ENCODE measurements around the gene BBS12.

BBS12 gene

DNA sequence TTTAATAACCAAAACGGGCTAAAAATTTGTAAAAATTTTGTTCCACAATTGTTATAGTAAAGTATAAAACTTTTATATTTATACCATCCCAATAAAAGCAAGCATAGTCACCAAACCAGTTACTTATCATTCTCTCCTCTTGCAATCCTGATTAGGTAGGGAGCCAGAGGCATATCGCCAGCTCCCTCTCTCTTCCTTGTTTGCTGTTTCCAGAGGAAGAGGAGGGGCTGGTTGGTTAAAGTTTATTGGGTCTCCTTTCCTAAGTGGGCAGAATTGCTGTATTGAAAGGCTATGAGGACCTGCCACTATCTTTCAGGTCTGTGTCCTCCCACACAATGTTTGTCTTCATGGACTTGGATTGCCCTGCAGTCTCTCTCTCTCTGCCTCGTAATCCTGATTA, 29.6 kb upstream of the BBS12 start:
- no peaks in the 10 kb centered on the region for H3K36me3 ChIP-seq (ENCODE audit: control insufficient read depth in 1 of 2, insufficient read depth in 2 of 2, low read length in 2 of 2)
- no peak overlapping the region for H3K27ac ChIP-seq (ENCODE audit: low read length)
- no peaks in the 10 kb centered on the region for H3K9me3 ChIP-seq (ENCODE audit: control insufficient read depth in 1 of 2, low read length in 2 of 2)
- no peaks in the 10 kb centered on the region for H3K27me3 ChIP-seq (ENCODE audit: low read depth, low read length)
- no peaks in the 10 kb centered on the region for H3K4me1 ChIP-seq (ENCODE audit: control insufficient read depth in 1 of 2, insufficient read depth in 2 of 2, low read length in 2 of 2)
- no peak overlapping the region for H3K4me3 ChIP-seq (ENCODE audit: low read depth in 1 of 2, low read length in 2 of 2)

DNA sequence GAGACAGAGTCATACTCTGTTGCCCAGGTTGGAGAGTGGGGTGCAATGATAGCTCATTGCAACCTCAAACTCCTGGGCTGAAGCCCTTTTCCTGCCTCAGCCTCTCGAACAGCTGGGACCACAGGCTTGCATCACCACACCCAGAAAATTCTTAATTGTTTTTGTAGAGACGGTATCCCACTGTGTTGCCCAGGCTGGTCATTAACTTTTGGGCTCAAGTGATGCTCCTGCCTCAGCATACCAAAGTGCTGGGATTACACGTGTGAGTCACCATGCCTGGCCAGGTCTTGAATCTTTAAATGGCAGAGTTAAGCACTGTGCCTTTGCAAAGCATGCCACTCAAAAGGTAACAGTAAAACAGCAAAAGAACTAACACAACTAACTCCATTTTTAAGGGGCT, 28.6 kb upstream of the BBS12 start:
- Histone ChIP-seq H3K27me3 (ENCODE audit: low read depth, low read length) (no peaks in the 10 kb centered on the region), H3K4me1 (ENCODE audit: control insufficient read depth in 1 of 2, insufficient read depth in 2 of 2, low read length in 2 of 2) (no peaks in the 10 kb centered on the region), H3K9me3 (ENCODE audit: control insufficient read depth in 1 of 2, low read length in 2 of 2) (no peaks in the 10 kb centered on the region), H3K36me3 (ENCODE audit: control insufficient read depth in 1 of 2, insufficient read depth in 2 of 2, low read length in 2 of 2) (no peaks in the 10 kb centered on the region), H3K27ac (ENCODE audit: low read length) (no peak overlapping the region), H3K4me3 (ENCODE audit: low read depth in 1 of 2, low read length in 2 of 2) (no peak overlapping the region)

DNA sequence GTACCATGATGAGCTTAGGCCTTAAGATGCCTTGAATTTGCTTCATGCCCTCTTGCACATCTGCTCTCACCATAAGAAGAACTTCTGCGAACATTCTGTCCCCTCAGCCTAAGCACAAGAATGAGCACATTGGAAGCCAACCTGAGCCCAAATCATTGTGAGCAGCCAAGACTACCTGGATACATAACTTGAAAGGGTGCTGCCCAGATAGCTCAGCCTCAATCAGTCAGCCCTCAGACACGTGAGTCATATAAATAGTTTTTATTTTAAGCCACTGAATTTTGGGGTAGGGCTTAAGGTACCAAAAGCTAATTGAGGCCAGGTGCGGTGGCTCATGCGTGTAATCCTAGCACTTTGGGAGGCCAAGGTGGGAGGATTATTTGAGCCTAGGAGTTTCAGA, 27.5 kb upstream of the BBS12 start:
- H3K27ac ChIP-seq (ENCODE audit: low read length): no peak overlapping the region
- no peaks in the 10 kb centered on the region for H3K27me3 ChIP-seq (ENCODE audit: low read depth, low read length)
- H3K36me3 ChIP-seq (ENCODE audit: control insufficient read depth in 1 of 2, insufficient read depth in 2 of 2, low read length in 2 of 2): no peaks in the 10 kb centered on the region

DNA sequence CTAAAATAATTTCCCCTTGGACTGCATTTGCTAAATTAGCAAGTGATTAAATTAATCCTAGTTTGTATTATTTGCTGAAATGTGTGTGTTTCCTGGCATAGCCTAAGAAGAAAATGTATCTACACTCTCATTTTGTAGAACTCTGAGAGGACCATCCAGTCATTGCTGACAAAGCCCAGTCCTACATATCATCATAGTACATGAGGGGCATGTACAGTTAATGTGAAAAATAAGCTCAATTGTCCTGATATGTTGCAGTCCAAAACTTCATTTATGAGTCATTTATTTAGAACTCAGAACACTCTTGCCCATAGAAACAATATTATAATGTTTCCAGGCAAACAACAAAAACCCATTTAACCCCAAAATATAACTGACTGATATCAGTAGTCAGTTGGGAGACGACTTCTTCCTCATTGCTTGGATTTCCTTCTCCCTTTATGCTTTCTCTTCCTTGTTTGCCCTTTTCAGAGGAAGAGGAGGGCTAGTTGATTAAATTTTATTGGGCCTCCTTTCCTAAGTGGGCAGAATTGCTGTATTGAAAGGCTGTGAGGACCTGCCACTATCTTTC, 26.9 kb upstream of the BBS12 start:
- no peaks in the 10 kb centered on the region for H3K27me3 ChIP-seq (ENCODE audit: low read depth, low read length)
- H3K36me3 ChIP-seq (ENCODE audit: control insufficient read depth in 1 of 2, insufficient read depth in 2 of 2, low read length in 2 of 2): no peaks in the 10 kb centered on the region
- H3K9me3 ChIP-seq (ENCODE audit: control insufficient read depth in 1 of 2, low read length in 2 of 2): no peaks in the 10 kb centered on the region
- H3K27ac ChIP-seq (ENCODE audit: low read length): no peak overlapping the region
- no peak overlapping the region for H3K4me3 ChIP-seq (ENCODE audit: low read depth in 1 of 2, low read length in 2 of 2)
- no peaks in the 10 kb centered on the region for H3K4me1 ChIP-seq (ENCODE audit: control insufficient read depth in 1 of 2, insufficient read depth in 2 of 2, low read length in 2 of 2)

More for the DNA sequence above, 27.5 kb upstream of the BBS12 start:
- H3K4me3 ChIP-seq (ENCODE audit: low read depth in 1 of 2, low read length in 2 of 2): no peak overlapping the region
- no peaks in the 10 kb centered on the region for H3K9me3 ChIP-seq (ENCODE audit: control insufficient read depth in 1 of 2, low read length in 2 of 2)
- H3K4me1 ChIP-seq (ENCODE audit: control insufficient read depth in 1 of 2, insufficient read depth in 2 of 2, low read length in 2 of 2): no peaks in the 10 kb centered on the region

DNA sequence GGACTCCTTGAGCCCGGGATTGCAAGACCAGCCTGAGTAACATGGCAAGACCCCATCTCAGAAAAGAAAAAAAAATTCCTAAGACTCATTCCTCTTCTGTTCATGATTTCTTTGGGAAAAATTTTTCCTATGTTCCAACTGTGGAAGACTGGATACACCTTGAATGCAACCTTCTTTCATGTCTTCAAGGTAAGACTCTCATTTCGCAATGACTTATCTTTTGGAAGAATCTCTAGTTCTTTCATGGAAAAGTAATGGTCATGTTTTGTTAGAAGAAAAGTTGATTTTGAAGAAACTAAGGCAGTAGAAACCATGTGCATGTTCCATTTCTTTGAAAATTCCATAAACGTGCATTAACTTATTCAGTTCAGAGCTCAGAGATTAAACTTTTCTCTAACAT, 26.0 kb upstream of the BBS12 start:
- Histone ChIP-seq H3K27ac (ENCODE audit: low read length) (no peak overlapping the region), H3K4me1 (ENCODE audit: control insufficient read depth in 1 of 2, insufficient read depth in 2 of 2, low read length in 2 of 2) (no peaks in the 10 kb centered on the region), H3K27me3 (ENCODE audit: low read depth, low read length) (no peaks in the 10 kb centered on the region), H3K9me3 (ENCODE audit: control insufficient read depth in 1 of 2, low read length in 2 of 2) (no peaks in the 10 kb centered on the region), H3K36me3 (ENCODE audit: control insufficient read depth in 1 of 2, insufficient read depth in 2 of 2, low read length in 2 of 2) (no peaks in the 10 kb centered on the region), H3K4me3 (ENCODE audit: low read depth in 1 of 2, low read length in 2 of 2) (no peak overlapping the region)

DNA sequence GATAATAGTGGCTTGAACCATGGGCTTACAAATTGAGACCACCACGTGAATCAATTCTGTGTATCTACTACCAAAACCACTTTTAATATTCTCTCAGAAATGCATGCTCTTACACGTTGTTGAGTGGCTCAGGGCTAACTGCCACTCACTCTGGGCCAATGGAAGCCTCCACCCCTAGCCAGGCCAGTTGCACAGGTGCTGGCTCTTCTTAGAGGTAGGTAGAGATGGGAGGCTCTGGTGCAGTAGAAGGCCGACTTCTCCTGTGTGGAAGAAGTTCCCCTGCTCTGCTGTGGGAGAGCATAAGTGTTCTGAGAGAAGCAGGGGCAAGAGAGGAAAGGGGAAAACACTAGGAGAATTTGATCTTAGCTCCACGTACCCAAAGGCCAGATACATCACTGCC, 25.0 kb upstream of the BBS12 start:
- H3K27me3 ChIP-seq (ENCODE audit: low read depth, low read length): no peaks in the 10 kb centered on the region
- no peak overlapping the region for H3K4me3 ChIP-seq (ENCODE audit: low read depth in 1 of 2, low read length in 2 of 2)
- H3K9me3 ChIP-seq (ENCODE audit: control insufficient read depth in 1 of 2, low read length in 2 of 2): no peaks in the 10 kb centered on the region
- H3K4me1 ChIP-seq (ENCODE audit: control insufficient read depth in 1 of 2, insufficient read depth in 2 of 2, low read length in 2 of 2): no peaks in the 10 kb centered on the region
- H3K36me3 ChIP-seq (ENCODE audit: control insufficient read depth in 1 of 2, insufficient read depth in 2 of 2, low read length in 2 of 2): no peaks in the 10 kb centered on the region
- no peak overlapping the region for H3K27ac ChIP-seq (ENCODE audit: low read length)

DNA sequence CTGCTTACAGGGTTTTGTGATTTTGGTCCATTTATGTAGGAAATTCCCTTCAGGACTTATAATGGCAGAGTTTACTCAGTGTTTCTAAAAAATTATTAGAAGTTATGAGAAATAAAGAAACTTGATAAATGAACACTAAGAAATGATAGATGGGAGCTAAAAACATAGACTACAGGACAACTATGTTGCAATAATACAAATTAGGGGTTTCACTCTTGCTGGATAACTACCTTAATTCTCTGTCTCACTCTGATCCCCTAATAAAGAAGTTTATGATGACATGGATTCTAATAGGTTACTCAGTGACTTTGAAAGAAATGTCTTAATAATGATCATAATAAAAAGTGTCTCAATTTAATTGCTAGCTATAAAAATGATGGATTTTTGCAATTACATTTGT, 23.3 kb upstream of the BBS12 start:
- Histone ChIP-seq H3K27me3 (ENCODE audit: low read depth, low read length) (no peaks in the 10 kb centered on the region), H3K9me3 (ENCODE audit: control insufficient read depth in 1 of 2, low read length in 2 of 2) (no peaks in the 10 kb centered on the region), H3K4me3 (ENCODE audit: low read depth in 1 of 2, low read length in 2 of 2) (no peak overlapping the region), H3K36me3 (ENCODE audit: control insufficient read depth in 1 of 2, insufficient read depth in 2 of 2, low read length in 2 of 2) (no peaks in the 10 kb centered on the region), H3K27ac (ENCODE audit: low read length) (no peak overlapping the region), H3K4me1 (ENCODE audit: control insufficient read depth in 1 of 2, insufficient read depth in 2 of 2, low read length in 2 of 2) (no peaks in the 10 kb centered on the region)

DNA sequence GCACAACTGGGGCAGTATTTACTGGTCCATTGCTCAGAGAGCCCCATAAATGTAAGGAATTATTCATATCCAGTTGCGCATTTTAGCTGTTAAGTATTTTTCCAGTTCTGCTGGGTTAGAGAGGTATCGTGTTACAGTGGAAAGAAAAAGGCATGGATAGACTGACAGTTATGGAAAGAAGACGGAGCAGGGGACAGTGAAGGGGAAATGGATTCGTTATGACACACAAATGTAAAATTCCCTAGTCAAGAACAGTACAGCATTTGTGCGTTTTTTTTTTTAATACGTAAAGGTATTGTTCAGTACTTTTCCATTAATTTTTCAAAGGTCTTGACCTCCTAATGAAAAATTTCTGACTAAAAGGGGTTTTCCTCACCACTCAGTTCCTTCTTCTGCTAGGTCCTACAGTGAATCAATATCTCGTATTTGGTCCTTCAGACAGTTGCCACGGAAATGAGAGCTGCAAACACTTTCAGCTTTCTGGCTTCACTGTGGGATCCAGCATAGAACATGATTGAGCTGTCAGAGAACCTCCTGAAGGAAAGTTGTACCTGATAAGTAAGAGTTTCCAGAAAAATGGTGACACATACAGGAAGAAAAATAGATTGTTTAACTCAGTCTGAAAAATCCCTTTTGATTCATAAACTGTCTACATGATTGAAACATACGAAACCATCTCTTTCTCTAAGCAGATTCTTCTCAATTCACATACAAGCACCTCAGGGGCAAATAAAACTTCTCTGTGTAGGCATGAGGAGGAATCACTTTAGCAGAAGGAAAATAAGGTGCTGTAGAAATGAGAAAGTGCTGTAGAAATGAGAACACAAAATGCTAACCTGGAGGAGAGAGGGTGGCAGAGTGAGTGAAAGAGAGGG, 21.8 kb upstream of the BBS12 start:
- Histone ChIP-seq H3K27me3 (ENCODE audit: low read depth, low read length) (no peaks in the 10 kb centered on the region), H3K4me1 (ENCODE audit: control insufficient read depth in 1 of 2, insufficient read depth in 2 of 2, low read length in 2 of 2) (no peaks in the 10 kb centered on the region), H3K9me3 (ENCODE audit: control insufficient read depth in 1 of 2, low read length in 2 of 2) (no peaks in the 10 kb centered on the region), H3K27ac (ENCODE audit: low read length) (no peak overlapping the region), H3K36me3 (ENCODE audit: control insufficient read depth in 1 of 2, insufficient read depth in 2 of 2, low read length in 2 of 2) (no peaks in the 10 kb centered on the region), H3K4me3 (ENCODE audit: low read depth in 1 of 2, low read length in 2 of 2) (no peak overlapping the region)

DNA sequence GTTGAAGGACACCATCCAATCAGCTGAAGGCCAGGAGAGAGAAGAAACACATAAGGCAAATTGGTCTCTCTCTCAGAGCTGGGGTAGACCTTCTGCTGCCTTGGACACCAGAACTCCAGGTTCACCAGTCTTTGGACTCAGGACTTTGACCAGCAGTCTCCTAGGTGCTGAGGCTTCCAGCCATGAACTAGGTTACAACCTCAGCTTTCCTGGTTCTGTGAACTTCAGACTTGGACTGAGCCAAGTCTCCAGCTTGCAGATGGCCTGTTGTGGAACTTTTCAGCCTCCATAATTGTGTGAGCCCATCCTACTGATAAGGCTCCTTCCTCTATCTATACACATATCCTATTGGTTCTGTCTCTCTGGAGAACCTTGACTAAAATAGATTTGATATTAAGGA, 20.6 kb upstream of the BBS12 start:
- Histone ChIP-seq H3K9me3 (ENCODE audit: control insufficient read depth in 1 of 2, low read length in 2 of 2) (no peaks in the 10 kb centered on the region), H3K36me3 (ENCODE audit: control insufficient read depth in 1 of 2, insufficient read depth in 2 of 2, low read length in 2 of 2) (no peaks in the 10 kb centered on the region), H3K27me3 (ENCODE audit: low read depth, low read length) (no peaks in the 10 kb centered on the region)

DNA sequence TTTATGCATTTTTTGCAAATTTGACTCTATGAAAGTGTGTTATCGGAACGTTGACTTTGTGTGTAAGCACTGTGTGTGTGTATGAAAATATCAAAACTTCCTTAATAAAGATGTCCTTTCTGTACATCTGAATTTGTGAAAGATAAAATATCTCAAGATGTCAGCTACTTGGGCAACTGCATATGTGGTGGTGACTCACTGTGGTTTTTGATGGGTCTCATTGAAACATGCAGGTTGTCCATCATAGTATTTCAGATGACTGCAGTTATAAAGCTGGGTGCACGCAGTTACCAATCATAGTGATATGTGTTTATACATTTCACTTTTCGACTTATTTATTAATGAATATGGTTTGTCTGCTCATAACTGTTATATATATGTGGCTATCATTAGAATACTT, 19.7 kb upstream of the BBS12 start:
- Histone ChIP-seq H3K27ac (ENCODE audit: low read length) (no peak overlapping the region), H3K4me1 (ENCODE audit: control insufficient read depth in 1 of 2, insufficient read depth in 2 of 2, low read length in 2 of 2) (no peaks in the 10 kb centered on the region), H3K4me3 (ENCODE audit: low read depth in 1 of 2, low read length in 2 of 2) (no peak overlapping the region), H3K9me3 (ENCODE audit: control insufficient read depth in 1 of 2, low read length in 2 of 2) (no peaks in the 10 kb centered on the region), H3K36me3 (ENCODE audit: control insufficient read depth in 1 of 2, insufficient read depth in 2 of 2, low read length in 2 of 2) (no peaks in the 10 kb centered on the region), H3K27me3 (ENCODE audit: low read depth, low read length) (no peaks in the 10 kb centered on the region)

More for the DNA sequence above, 20.6 kb upstream of the BBS12 start:
- no peak overlapping the region for H3K4me3 ChIP-seq (ENCODE audit: low read depth in 1 of 2, low read length in 2 of 2)
- no peaks in the 10 kb centered on the region for H3K4me1 ChIP-seq (ENCODE audit: control insufficient read depth in 1 of 2, insufficient read depth in 2 of 2, low read length in 2 of 2)
- H3K27ac ChIP-seq (ENCODE audit: low read length): no peak overlapping the region

DNA sequence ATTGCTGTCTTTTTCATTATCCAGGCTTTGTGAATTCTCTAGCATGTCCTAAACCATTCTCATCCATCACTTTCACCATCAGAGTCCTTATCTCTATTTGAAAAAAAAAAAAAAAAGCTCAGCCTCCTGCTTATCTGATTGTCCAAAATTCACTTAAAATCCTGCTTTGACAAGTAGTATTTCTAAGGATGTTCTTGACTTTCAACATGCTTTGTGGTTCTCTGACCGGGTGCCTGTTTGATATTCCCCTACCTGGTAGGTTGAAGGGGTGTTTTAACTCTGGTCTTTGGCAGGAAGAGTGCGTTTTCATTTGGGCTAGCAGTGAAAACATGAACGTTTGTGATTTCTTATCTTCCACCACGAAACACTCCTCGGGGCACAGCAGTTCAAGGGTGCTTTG, 17.3 kb upstream of the BBS12 start:
- H3K27ac ChIP-seq (ENCODE audit: low read length): no peak overlapping the region
- H3K27me3 ChIP-seq (ENCODE audit: low read depth, low read length): no peaks in the 10 kb centered on the region
- H3K36me3 ChIP-seq (ENCODE audit: control insufficient read depth in 1 of 2, insufficient read depth in 2 of 2, low read length in 2 of 2): no peaks in the 10 kb centered on the region
- H3K4me3 ChIP-seq (ENCODE audit: low read depth in 1 of 2, low read length in 2 of 2): no peak overlapping the region
- no peaks in the 10 kb centered on the region for H3K4me1 ChIP-seq (ENCODE audit: control insufficient read depth in 1 of 2, insufficient read depth in 2 of 2, low read length in 2 of 2)
- H3K9me3 ChIP-seq (ENCODE audit: control insufficient read depth in 1 of 2, low read length in 2 of 2): no peaks in the 10 kb centered on the region
